ENCODE data around the gene FAM149B1.

The FAM149B1 gene

DNA sequence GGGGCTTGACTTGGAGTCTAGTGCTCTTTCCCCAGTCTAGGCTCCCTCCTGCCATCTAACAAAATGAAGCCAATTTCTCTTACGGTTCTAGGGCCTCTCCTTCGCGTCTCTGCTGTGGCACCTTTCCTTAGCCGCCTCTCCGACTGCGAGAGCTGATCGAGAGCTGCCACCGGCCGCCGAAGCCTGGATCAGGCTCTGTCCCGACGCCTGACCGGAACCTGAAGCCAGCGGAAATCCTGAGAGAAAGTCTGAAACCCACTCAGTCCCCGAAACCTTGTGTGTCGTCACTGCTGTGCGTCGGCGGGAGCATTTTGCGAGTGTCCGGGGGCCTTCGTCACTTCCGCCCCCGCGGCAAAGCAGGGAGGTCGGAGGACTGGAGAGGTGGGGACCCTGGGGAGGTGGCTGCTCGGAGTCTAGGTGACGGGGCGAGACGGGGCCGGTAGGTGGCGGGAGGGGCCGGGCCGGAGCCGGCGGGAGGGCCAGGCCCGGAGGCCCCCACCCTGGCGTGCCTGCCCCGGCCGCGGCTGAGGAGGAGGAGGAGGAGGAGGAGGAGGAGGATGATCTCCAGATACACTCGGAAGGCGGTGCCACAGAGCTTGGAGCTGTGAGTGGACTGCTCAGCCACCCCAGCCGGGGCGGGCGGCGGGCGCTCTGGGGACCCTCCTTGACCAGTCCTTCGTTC, at the start of gene FAM149B1, which contains the start of gene ECD:
Gene FAM149B1, plus strand, starts transcription at position 337 of the 682 bp plus-strand sequence. Its CDS starts 221 bp downstream, at position 558.
Gene ECD, minus strand, starts transcription at position 226 of the 682 bp plus-strand sequence. CDS start 4,071 bp downstream, outside the sequence.
- peaks cover 36% of the 10 kb centered on the region for H3K79me2 ChIP-seq (ENCODE audit: insufficient read depth, low read length)
- TF ChIP-seq, protein P1, sequence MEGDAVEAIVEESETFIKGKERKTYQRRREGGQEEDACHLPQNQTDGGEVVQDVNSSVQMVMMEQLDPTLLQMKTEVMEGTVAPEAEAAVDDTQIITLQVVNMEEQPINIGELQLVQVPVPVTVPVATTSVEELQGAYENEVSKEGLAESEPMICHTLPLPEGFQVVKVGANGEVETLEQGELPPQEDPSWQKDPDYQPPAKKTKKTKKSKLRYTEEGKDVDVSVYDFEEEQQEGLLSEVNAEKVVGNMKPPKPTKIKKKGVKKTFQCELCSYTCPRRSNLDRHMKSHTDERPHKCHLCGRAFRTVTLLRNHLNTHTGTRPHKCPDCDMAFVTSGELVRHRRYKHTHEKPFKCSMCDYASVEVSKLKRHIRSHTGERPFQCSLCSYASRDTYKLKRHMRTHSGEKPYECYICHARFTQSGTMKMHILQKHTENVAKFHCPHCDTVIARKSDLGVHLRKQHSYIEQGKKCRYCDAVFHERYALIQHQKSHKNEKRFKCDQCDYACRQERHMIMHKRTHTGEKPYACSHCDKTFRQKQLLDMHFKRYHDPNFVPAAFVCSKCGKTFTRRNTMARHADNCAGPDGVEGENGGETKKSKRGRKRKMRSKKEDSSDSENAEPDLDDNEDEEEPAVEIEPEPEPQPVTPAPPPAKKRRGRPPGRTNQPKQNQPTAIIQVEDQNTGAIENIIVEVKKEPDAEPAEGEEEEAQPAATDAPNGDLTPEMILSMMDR (IDR thresholded peaks at IDR 0.05; ENCODE audit: low read length): peak; percentile 32; the same call in 1 of the 2 replicates
- TF ChIP-seq EZH2 (IDR thresholded peaks at IDR 0.05; ENCODE audit: borderline replicate concordance, low read length): no peak
- peak within 1 kb of the TSS; percentile 96 for H3K9ac ChIP-seq (ENCODE audit: low read length)

DNA sequence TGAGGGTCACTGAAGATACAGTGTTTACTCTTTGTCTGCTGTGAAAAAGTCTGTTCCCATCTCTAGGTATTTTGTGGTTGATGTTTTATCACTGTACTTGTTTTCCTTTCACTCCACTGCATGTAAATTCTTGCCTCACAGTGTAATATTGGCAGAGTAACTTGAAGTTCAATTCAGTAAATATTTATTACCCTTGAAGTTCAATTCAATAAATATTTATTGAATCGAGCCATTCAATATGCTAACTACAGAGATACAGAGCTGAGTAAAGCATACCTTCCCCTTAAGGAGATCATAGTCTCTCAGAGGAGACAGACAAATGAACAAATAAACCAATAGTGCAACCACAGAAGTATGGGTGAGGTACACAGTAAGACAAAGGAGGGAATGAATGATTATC, 48.5 kb upstream of the FAM149B1 start:
- no peak overlapping the region for H3K27ac ChIP-seq (ENCODE audit: low read depth, low read length, poor library complexity, severe bottlenecking)
- H3K4me3 ChIP-seq (ENCODE audit: low read depth, low read length, poor library complexity, severe bottlenecking): no peak overlapping the region
- H3K9ac ChIP-seq (ENCODE audit: low read length): no peak overlapping the region
- H3F3A ChIP-seq (ENCODE audit: insufficient read depth, low read length): no peaks in the 10 kb centered on the region
- H3K36me3 ChIP-seq (ENCODE audit: insufficient read depth, low read length): peaks cover 23% of the 10 kb centered on the region; the same call in 1 of the 2 replicates
- no peaks in the 10 kb centered on the region for H3K4me1 ChIP-seq (ENCODE audit: insufficient read depth, low read length, severe bottlenecking)
- no peaks in the 10 kb centered on the region for H3K9me2 ChIP-seq (ENCODE audit: low read depth, low read length)
- no peaks in the 10 kb centered on the region for H3K27me3 ChIP-seq (ENCODE audit: insufficient read depth, low read length)
- H3K4me2 ChIP-seq (ENCODE audit: low read length): no peak overlapping the region
- no peak for TF ChIP-seq EZH2 (IDR thresholded peaks at IDR 0.05; ENCODE audit: borderline replicate concordance, low read length)
- TF ChIP-seq, protein P1 (IDR thresholded peaks at IDR 0.05; ENCODE audit: low read length): no peak
- H2AFZ ChIP-seq (ENCODE audit: low read length): no peak overlapping the region
- no peaks in the 10 kb centered on the region for H3K79me2 ChIP-seq (ENCODE audit: insufficient read depth, low read length)
- H3K9me3 ChIP-seq (ENCODE audit: low read length): no peaks in the 10 kb centered on the region
- no peaks in the 10 kb centered on the region for H4K20me1 ChIP-seq (ENCODE audit: insufficient read depth, low read length)

More for the DNA sequence above, at the start of gene FAM149B1, which contains the start of gene ECD:
- no peaks in the 10 kb centered on the region for H3K27me3 ChIP-seq (ENCODE audit: insufficient read depth, low read length)
- no peaks in the 10 kb centered on the region for H3K9me2 ChIP-seq (ENCODE audit: low read depth, low read length)
- peaks cover 22% of the 10 kb centered on the region for H3K4me1 ChIP-seq (ENCODE audit: insufficient read depth, low read length, severe bottlenecking)
- peak within 1 kb of the TSS; percentile 68; the same call in 1 of the 2 replicates for H2AFZ ChIP-seq (ENCODE audit: low read length)
- H3K4me2 ChIP-seq (ENCODE audit: low read length): peak within 1 kb of the TSS; percentile 100
- H3K27ac ChIP-seq (ENCODE audit: low read depth, low read length, poor library complexity, severe bottlenecking): peak within 1 kb of the TSS; percentile 58
- H4K20me1 ChIP-seq (ENCODE audit: insufficient read depth, low read length): no peaks in the 10 kb centered on the region
- H3K36me3 ChIP-seq (ENCODE audit: insufficient read depth, low read length): peaks cover 21% of the 10 kb centered on the region
- H3K4me3 ChIP-seq (ENCODE audit: low read depth, low read length, poor library complexity, severe bottlenecking): peak within 1 kb of the TSS; percentile 98
- no peaks in the 10 kb centered on the region for H3F3A ChIP-seq (ENCODE audit: insufficient read depth, low read length)
- peaks cover 4% of the 10 kb centered on the region; the same call in 1 of the 2 replicates for H3K9me3 ChIP-seq (ENCODE audit: low read length)

DNA sequence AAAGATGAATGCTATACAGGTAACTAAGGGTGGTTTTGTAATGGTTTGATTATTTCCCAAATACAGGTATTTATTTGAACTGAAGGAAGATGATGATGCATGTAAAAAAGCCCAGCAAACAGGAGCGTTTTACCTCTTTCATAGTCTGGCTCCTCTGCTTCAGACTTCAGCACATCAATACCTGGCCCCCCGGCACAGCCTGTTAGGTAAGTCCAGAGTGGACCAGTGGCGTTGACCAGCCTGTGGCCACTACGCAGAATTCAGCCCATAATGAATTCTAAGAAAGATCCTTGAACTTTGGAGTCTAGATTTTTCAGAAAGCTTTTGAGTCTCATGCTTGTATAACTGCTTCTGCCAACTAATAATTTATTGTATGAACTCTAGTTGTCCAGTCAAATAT, 48.0 kb upstream of the FAM149B1 start:
- no peak overlapping the region for H2AFZ ChIP-seq (ENCODE audit: low read length)
- no peaks in the 10 kb centered on the region for H3F3A ChIP-seq (ENCODE audit: insufficient read depth, low read length)
- no peaks in the 10 kb centered on the region for H3K4me1 ChIP-seq (ENCODE audit: insufficient read depth, low read length, severe bottlenecking)
- H3K27ac ChIP-seq (ENCODE audit: low read depth, low read length, poor library complexity, severe bottlenecking): no peak overlapping the region
- H3K9ac ChIP-seq (ENCODE audit: low read length): no peak overlapping the region
- no peaks in the 10 kb centered on the region for H4K20me1 ChIP-seq (ENCODE audit: insufficient read depth, low read length)
- H3K9me2 ChIP-seq (ENCODE audit: low read depth, low read length): no peaks in the 10 kb centered on the region
- no peak overlapping the region for H3K4me2 ChIP-seq (ENCODE audit: low read length)
- H3K9me3 ChIP-seq (ENCODE audit: low read length): no peaks in the 10 kb centered on the region
- H3K79me2 ChIP-seq (ENCODE audit: insufficient read depth, low read length): no peaks in the 10 kb centered on the region
- H3K27me3 ChIP-seq (ENCODE audit: insufficient read depth, low read length): no peaks in the 10 kb centered on the region
- no peak for TF ChIP-seq EZH2 (IDR thresholded peaks at IDR 0.05; ENCODE audit: borderline replicate concordance, low read length)
- TF ChIP-seq, protein P1 (IDR thresholded peaks at IDR 0.05; ENCODE audit: low read length): no peak
- H3K36me3 ChIP-seq (ENCODE audit: insufficient read depth, low read length): peaks cover 25% of the 10 kb centered on the region; the same call in 1 of the 2 replicates
- H3K4me3 ChIP-seq (ENCODE audit: low read depth, low read length, poor library complexity, severe bottlenecking): no peak overlapping the region
